GM18505 (cell line): ENCODE results near the gene SIRT3.
A peak's percentile ranks its signal among the peaks of the same experiment; 100 is the strongest.
"Not testable (repeated sequence)": the region's sequence is repeated elsewhere in the genome, so short reads cannot be mapped to it uniquely, and the experiment has no call there.

Experiments
- ATAC-seq: cut with Tn5 transposase; IDR thresholded peaks from one replicate; pipeline ENCODE4 v1.9.1; 2021; ENCODE audit not compliant: unreplicated experiment
- POLR2A ChIP-seq: IDR thresholded peaks from 4 replicates; pipeline ENCODE4 v1.6.1; 2011; ENCODE audit warnings: borderline replicate concordance; ENCODE audit not compliant: insufficient read depth, insufficient read length; ENCODE audit errors: extremely low read depth

SIRT3 gene

DNA sequence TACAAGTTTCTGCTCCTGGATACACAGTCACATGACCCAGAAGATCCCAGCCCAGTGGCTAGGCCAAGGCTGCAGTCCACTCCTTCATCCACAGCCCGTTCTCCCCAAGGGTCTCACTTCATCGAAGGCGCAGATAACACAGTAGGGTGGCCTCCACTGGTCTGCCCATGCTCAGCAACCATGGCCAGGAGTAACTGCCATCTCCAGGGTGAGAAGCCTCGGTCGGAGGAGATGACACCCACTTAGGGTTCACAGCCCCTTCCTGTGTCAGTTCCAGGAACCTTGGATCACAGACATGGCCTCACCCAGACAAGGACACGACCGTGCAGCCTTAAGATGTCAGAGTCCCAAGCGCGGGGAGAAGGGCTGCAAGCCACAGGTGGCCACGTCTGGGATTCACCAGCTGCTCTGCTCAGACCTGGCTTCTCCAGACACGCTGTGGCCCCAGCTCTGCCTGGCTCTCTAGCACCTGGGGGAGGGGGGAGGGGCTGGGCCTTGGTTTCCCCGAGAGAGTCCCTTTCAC, 31.5 kb downstream of the SIRT3 start:
- no peak for TF ChIP-seq POLR2A
- ATAC-seq: no peak

GRCh38 chr11:203945-204586, 32.1 kb downstream of the SIRT3 start:
- TF ChIP-seq POLR2A: no peak
- no peak for ATAC-seq

GRCh38 chr11:203056-203944, 32.8 kb downstream of the SIRT3 start:
- no peak for TF ChIP-seq POLR2A
- no peak for ATAC-seq

DNA sequence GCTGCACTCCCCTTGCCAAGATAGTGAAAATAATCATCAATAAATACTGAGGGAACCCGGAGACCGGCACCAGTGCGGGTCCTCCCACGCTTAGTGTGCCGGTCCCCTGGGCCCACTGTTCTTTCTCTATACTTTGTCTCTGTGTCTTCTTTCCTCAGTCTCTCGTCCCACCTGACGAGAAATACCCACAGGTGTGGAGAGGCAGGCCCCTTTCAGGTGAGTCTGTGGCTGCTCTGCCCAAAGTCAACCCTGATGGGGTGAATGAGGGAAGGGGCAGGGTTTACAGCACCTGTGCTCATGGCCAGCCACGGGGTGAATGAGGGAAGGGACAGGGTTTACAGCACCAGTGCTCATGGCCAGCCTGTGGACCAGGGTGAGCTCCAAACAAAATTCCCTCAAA, 33.7 kb downstream of the SIRT3 start:
- no peak for ATAC-seq
- TF ChIP-seq POLR2A: no peak

DNA sequence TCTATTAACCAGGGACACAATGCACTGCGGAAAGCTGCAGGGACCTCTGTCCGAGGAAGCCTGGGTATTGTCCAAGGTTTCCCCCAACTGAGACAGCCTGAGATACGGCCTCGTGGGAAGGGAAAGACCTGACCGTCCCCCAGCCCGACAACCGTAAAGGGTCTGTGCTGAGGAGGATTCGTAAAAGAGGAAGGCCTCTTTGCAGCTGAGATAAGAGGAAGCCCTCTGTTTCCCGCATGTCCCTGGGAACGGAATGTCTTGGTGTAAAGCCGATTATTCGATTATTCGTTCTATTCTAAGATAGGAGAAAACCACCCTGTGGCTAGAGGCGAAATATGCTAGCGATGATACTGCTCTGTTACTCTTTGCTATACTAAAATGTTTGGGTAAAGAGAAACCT, 34.2 kb downstream of the SIRT3 start:
- ATAC-seq: no peak
- TF ChIP-seq POLR2A: no peak

GRCh38 chr11:200224-201003, 35.7 kb downstream of the SIRT3 start:
- no peak for ATAC-seq
- peak; percentile 5 for TF ChIP-seq POLR2A

DNA sequence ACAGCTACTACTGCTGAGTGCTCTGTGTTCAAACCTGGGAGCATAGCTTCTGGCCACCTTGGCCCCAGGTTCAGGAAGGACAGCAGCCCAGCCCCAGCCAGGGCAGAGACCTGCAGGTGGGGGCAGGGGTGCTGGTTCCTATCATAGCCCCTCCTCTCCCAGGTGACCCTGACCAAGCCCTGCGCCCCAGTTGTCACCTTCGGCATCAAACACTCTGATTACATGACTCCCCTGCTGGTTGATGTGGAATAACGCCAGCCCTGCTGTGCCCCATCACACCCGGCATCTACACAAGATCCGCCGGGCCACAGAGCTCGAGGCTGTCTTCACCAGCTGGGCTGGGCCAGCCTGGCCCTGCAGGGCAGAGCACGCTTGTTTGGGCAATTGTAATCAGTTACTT, 36.4 kb downstream of the SIRT3 start:
- peak; percentile 34 for TF ChIP-seq POLR2A
- no peak for ATAC-seq

DNA sequence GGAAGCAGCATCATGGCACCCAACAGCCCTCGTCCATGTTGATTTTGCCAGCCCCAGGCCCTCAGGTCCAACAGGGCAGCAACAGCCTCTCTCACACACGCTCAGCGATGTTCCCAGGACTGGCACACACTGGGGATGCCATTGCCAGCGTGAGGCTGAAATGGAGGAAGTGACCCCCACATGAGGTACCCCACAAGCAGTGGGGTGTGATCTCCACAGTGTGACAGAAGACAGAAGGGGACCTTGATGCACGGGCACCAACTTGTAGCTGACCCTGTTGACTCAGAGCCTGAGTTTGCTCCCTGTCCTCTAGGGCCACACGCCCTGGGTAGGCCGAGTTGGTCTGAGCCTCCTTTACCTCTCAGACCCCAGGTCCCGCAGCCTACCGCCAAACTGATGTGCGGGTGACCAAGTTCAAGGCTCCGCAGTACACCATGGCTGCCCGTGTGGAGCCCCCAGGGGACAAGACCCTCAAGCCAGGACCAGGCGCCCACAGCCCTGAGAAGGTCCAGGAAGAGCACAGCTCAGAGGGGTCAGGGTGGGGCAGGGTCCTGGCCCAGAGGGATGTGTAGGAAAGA, 37.0 kb downstream of the SIRT3 start:
- no peak for ATAC-seq
- TF ChIP-seq POLR2A: no peak

DNA sequence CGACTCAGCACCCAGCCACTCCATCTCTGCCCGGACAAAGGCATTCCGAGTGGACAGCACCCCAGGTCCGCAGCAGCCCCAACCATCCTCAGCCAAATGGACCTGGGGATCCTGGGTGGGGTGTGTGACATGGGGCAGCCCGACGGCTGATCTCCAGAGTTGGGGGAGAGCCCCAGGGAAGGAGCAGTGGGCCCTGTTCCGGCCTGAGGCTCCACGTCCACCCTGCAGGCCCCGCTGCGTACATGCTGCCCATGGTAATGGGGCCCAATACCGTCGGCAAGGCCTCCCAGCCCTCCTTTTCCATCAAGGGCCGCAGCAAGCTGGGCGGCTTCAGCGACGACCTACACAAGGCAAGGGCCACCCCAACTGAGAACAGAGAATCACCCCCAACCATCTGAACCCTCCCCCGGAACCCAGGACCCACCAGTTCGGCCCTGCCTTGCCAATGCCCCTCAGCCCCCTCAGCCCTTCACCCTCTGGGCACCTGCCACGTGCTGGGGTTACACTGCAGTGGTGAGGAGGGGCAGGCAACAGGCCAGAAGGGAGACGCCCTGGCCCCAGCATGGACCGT, 37.8 kb downstream of the SIRT3 start:
- TF ChIP-seq POLR2A: no peak
- ATAC-seq: no peak

- no peak for ATAC-seq
- no peak for TF ChIP-seq POLR2A
These were observed 38.4 kb downstream of the SIRT3 start for GRCh38 chr11:197741-198235.

DNA sequence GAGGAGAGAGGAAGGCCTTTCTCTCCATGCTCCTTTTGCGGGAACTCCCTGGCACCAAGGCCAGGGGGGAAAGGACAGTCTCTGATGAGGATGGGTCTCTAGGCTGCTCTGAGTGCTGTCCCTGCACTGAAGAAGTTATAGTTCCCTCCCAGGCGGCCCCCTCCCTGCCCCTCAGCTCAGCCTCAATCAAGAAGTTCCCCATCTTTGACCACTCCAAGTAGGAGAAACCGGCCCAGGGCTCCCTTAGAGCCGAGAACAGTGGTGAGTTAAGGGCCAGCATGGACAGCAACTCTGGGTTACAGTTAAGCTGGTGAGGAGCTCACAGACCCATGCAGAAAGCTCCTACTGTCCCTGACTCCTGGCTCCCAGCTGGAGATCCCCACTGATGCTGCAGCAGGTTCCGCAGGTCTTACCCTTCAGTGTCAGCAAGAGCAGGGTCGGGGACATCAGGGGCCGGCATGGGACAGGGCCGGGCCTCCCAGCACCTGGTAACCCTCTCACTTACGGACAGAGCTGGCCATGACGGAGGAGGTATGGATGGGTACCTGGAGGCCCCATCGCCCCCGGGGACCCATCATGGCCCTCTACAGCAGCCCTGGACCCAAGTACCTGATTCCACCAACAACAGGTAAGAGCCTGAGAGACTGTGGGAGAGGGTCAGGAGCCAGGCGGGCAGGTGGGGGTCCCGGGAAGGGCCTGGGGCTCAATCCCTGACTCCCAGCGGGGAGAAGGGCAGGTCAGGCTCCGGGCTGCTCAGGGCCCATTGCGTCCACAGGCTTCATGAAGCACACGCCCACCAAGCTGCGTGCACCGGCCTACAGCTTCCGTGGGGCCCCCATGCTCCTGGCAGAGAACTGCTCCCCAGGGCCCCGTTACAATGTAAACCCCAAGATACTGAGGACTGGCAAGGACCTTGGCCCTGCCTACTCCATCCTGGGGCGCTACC, 39.1 kb downstream of the SIRT3 start:
- no peak for TF ChIP-seq POLR2A
- no peak for ATAC-seq

- not testable (repeated sequence) for ATAC-seq
These were observed 42.7 kb downstream of the SIRT3 start for GRCh38 chr11:193481-193880.

- ATAC-seq: not testable (repeated sequence)
These were observed 43.4 kb downstream of the SIRT3 start, which contains the start of gene SCGB1C1 for GRCh38 chr11:192674-193128. Gene SCGB1C1, plus strand, starts transcription at chr11:193078. Its CDS starts 22 bp downstream, at chr11:193100.

- peak; percentile 57 for ATAC-seq
These were observed 44.4 kb downstream of the SIRT3 start for GRCh38 chr11:191490-192478.

GRCh38 chr11:190546-190945, 45.6 kb downstream of the SIRT3 start:
- not testable (repeated sequence) for ATAC-seq
